HL-60/S4 (cell line): ENCODE results near the gene SPTBN2.
"Not testable (repeated sequence)": the region's sequence is repeated elsewhere in the genome, so short reads cannot be mapped to it uniquely, and the experiment has no call there.

Experiments
- in situ Hi-C: fragments of 300-500 bp; cut with MboI; formaldehyde crosslinking; loops from 2 replicates; pipeline ENCODE4 v1.14.3; 2022; ENCODE audit warnings: low sequenced_read_pairs

SPTBN2 gene

DNA sequence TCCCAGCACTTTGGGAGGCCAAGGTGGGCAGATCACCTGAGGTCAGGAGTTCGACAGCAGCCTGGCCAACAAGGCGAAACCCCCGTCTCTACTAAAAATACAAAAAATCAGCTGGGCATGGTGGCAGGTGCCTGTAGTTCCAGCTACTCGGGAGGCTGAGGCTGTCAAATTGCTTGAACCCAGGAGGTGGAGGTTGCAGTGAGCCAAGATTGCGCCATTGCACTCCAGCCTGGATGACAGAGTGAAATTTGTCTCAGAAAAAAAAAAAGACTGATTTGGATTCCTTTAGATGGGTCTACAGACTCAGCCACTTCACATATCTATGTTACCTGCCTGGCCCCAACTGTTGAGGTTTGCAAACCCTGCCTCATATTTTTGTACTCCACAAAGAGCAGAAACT is 4.8 kb downstream of the SPTBN2 start:
- in situ Hi-C loops, result not testable (repeated sequence)

DNA sequence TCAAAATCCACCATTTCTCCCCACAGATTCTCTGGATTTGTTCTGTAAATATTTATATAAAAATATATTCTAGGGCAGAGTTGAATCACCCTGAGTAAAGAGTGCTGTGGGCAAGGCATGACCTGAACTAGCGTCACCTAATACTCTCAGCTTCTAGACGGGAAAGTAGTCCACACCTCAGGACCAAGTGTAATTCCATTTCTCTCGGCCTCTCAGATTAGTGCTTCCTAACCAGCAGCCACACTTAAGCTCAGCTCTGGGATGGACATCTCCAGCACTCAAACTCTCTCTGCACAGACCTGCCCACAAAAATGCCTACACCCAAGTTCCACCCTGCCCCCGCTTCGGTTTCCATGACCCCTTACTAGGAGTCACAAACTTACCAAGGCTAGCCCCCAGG is 5.3 kb downstream of the SPTBN2 start:
- in situ Hi-C loops, result no loop called here

DNA sequence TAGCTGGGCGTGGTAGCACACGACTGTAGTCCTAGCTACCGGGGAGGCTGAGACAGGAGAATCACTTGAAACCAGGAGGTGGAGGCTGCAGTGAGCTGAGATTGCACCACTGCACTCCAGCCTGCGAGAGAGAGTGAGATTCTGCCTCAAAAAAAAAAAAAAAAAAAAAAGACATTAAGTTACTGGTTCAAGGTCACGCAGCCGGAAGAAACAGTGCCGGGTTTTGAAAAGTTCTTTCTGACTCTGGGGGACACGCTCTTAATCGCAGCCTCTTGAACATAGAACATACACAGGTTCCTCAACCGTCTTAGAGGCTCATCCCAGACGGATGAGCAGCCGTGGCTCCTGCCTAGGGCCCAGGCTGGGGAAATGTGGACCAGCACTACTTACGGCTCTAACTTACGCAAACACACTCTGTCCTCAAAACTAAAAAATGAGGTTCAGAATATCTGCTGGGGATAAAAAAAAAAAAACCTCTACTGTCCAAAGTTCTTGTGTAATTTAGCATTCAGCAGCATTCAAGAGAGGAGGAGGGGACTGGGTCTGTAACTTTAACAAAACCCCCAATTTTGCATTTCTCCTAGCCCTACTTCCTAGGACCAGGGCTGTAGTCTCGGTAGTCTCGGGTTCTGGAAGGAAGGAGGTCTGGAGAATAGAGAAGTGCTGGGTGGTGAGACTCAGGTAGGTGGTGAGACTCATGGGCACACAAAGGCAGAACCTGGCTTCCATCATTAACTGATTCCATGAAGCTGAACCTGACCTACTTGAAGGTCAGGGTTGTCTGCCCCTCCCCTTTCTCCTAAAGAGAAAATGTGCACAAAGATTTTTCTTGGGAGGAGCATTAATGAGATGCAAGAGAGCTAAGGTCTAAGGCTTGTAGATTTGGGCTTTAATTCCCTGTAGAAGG is 6.0 kb downstream of the SPTBN2 start:
- in situ Hi-C loops, result no loop called here

DNA sequence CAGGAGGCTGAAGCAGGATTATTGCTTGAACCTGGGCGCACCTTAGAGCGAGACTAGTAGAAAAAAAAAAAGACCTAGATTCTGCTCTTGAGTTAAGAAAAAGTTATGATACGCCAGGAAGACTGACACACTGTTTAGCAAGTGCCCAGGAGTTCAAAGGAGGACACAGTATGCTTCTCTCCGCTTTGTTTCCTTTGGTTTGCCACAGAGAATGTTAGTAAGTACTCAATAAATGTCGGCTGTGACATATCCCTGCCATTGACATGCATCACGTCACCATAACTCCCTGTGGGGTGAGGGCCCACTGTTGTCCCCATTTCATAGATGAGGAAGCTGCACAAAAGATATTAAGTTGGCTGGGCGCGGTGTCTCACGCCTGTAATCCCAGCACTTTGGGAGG is 7.1 kb downstream of the SPTBN2 start:
- in situ Hi-C loops, result no loop called here

DNA sequence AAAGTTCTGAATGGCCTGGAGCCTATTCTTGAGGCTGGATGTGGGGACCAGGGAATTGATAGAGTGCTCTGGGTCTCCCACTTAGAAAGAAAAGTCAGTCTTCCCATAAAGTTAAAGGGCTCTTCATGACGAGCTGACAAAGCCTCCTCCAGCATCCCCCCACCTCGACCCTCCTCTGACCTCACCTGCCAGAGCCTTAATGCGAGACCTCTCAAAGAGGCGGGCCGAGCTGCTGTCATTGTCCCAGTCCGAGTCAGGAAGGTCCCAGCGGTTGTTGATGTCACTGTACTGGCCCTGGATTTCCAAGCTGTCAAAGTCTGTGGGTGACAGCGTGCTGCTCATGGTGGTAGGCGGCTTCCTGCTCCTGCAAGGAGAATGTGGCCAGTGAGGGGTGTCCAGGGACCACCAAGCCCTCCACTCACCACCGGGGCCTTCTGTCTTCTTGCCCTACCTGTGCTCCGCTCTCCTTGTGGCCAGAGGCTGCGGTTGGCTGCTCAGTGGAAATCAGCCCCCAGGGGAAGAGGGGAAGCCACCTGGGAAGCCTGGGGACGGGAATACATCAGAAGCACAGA is 8.0 kb downstream of the SPTBN2 start:
- in situ Hi-C loops, result no loop called here

DNA sequence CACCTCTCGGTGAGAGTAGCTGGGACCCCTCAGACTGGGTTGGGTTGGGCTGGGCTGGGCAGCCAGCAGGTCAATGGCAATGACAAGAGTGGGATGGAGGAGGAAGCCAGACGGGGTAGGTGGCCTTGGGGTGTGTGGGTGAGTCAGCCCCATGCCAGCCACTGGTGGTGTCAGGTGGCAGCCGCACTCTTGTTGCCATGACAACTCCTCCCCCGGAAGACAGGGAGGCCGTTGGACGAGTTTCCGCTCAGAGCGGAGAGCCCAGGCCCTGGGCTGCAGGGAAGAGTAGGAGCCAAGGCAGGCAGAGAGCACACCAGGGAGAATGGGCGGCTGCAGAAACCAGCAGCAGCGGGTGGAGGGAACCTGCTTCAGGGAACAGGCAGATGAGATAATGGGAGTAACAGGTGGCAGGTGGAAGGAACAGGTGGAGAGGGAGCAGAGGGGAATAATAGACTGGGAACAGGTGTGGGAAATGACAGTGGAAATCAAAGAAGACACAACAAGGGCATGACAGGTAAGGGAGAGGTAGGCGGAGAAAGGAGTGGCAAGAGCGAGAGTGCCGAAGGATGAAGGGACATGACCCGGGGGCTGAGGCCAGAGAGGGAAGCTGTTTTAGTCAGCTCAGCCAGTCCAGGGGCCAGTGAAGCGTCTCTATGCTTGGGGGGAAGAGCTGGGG is 8.7 kb downstream of the SPTBN2 start:
- in situ Hi-C loops, result no loop called here

DNA sequence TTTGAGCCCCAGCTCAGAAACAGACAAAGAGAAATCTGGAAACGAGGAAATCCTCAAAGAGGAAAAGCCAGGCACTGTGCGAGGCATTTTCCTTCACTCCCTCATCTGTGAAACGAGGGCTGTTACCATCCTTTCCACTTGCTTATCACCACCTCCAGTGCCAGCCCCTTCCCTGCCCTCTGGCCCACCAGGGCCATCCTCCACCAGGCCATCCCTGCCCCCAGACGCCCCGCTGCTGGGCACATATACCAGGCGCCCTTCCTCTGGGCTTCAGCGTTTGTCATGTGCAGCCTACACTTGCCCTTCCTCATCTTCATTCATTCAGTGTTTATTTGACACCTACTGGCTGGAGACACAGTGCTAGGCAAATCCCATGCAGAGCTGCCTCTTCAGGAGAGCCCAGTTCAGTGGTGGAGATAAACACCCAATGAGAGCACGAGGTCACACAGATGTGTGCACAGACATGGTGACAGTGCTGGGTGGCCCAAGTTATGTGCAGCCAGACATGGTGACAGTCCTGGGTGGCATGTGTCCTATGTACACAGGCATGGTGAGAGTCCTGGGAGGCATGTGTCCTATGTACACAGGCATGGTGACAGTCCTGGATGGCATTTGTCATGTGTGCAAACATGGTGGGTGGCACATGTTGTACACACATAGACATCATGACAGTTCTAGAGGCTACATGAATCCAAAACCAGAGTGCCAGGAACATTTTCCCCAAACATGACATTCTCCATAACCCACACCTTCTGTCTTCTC is 9.7 kb downstream of the SPTBN2 start:
- in situ Hi-C loops, result no loop called here

DNA sequence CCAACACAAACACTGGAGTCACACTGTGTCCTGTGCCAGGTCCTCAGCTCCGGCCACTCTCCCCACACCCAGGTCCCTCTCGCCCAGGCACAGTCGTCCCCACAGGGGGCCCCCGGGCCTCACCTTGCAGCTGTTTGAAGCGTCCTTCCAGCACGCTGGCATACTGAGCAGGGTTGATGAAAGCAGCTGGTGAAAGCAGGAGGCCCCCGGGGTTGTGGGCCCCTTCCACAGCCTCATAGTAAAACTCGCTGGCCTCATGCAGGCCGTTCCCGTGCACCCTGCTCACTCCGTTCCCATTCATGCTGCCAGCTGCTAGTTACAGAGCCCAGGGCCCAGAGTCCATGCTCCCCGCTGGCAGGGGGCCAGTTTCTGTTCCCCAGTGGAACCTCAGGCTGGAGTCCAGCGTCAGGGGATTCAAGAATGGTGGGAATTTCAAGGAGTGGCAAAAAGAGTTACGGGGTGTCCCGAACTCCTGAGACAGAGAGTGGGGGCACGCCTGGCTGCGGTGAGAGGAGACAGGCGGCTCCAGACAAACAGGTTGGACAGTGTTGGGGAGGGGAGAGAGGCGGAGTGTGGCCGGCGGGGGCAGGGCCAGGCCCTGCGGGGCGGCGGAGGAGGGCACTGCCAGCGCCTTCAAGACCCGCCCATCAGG is 10.6 kb downstream of the SPTBN2 start:
- in situ Hi-C loops, result no loop called here

DNA sequence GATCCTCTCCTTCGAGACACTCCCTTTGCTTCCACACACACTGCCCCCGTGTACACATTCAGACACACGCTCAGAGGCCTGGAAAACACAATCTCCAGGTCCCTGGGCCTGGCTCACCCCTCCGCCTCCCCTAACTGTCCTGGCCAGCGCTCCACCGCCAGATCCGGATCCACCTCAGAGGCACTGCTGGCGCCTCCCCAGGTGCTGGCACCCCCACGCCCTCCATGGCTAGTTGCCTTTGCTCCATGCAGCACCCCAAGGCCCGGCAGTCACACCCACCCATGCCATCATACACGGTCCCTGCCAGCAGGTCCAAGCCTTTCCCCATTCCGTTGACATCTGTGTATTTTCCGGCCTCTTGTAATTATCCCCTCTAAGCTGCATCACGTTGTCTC is 11.1 kb downstream of the SPTBN2 start:
- in situ Hi-C loops, result no loop called here

DNA sequence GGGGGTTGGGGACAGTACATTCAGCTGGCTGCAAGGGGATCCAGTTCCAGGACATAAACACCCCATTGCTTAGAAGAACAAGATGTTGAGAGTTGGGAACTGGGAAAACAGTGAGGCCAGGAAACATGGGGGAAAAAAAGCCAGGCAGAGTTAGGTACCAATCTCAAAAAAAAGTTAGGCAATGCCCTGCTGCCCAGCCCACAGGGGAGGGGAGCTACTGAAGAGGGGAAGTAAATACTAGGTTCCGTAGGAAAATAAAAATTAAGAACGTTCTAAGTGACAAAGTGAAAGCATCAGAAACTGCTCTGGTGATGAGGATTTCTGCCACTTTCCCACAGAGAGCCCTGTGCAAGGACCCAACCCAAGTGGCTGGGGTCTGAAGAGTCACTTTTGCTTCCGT is 12.0 kb downstream of the SPTBN2 start:
- in situ Hi-C loops, result no loop called here

DNA sequence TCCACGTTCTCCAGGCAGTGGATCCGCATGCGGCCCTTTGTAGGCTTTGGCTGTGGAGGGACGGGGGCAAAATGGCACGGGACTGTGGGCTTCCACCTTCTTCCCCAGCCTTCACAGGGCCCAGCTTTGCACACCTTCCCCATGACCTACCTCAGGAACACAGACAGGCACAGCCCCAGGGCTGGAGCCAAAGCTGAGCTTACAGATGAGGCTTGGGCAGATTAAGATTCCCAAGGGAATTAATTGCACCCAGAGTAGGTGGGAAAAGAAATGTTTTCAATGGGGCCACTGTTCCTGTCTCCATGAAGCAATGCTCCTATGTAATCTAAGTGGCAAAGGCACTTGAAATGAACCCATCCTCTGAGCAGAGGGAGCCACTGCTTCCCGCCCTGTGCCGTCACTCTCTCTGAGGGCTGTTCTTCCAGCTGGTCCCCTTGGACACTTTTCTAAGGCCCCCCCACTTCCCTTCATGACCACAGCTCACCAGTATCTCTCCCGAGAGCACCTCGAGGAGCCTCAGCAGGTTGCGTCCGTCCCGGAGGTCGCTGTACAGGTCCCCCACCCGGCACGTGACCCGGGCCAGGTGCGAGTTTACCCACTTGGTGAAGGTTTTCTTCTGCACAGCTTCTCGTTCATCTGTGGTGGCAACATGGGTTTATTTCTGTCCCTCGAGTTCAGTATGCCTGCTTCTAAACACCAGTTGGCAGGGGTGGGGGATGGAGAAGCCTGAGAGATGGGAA is 13.5 kb downstream of the SPTBN2 start:
- in situ Hi-C loops, result no loop called here

DNA sequence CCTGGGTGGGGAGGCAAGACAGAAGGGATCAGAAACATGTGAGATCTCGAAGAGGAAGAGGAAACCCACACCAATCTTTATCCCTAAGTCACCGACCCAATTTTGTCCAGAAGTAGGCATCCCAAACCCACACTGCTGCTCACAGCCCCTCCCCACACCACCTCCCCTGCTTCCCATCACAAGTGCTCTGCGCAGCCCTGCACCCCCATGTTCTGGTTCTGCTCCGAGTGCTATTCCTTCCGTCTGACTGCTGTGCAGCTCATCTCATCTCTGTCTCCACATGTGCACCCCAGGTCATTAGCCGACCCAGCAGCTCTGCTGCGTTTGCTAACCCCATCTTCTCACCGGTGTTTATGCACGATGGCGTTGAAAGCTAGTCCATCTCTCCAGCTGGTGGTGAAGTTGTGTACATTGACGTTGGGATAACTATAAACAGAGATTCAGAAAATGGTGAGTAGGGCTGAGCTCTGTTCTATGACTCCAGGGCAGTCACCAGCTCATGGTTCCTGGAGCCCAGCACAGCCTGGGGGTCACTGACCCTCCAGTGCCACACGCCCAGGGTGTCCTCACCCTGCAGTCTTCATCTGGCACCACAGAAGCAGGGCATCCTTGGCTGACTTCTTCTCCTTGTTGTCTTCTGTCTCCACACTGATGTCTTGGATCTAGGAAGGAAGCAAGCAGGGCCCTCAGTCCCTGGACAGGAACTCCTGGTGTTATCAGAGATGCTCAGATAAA is 15.1 kb downstream of the SPTBN2 start:
- in situ Hi-C loops, result no loop called here

DNA sequence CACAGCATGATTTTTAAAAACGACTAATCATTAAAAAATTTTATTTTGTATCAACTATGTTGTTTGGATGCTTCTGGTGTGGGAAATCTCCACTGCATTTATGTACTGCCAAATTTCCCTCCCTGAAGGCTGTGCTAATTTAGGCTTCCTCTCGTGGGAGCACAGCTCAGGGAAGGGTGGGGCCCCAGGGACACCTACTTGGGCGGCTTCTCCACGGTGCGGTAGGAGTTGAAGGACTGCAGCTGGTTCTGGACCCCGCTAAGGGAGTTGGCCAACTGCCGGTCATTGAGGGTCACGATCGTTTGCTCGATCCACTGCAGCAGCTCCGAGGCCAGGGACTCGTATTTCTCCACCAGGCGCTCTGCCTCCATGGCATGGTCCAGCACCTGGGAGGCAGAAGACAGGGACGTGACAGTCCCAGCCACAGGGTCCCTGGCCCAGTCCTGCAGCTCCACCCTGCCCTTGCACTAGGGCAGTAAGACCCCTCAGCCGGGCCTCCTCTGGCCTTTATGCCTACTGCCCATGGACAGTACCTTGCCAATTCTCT is 18.6 kb downstream of the SPTBN2 start:
- in situ Hi-C loops, result no loop called here

DNA sequence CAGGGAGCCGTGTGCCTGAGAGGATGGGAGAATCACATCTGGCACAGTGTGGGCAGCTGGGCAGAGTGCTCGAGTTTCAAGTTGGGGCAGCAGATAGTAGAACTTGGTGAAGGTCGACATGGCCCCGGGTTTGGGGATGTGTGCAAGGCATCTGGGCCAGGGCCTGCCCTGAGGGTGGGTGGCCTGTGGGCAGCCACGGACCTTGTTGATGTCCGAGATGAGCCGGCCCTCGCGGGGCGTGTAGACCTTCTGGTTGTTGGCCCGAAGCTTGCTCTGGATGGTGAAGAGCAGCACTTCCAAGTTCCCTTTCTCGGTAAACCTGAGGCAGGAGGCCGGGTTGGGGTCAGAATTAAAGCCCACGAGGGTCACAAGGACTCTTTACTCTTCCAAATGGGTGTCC is 20.3 kb downstream of the SPTBN2 start:
- in situ Hi-C loops, result no loop called here

DNA sequence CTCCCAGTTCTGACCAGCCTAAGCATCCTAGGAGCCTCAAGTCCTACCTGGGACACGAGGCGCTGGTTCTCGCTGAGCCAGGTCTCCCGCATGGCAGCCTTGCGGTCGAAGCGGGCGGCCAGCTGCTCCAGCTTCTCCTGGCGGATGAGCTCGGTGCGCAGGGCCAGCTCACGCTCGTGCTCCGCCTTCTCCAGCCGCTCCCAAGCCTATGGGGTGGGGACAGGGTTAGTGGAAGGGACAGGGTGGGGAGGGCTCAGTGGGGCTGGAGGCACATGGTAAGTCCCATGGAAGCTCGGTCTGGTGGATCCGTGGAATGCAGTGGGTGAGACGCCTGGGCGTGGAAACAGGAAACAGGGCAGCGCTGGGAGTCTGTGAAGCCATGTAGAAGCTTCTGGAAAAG is 20.9 kb downstream of the SPTBN2 start:
- in situ Hi-C loops, result no loop called here

DNA sequence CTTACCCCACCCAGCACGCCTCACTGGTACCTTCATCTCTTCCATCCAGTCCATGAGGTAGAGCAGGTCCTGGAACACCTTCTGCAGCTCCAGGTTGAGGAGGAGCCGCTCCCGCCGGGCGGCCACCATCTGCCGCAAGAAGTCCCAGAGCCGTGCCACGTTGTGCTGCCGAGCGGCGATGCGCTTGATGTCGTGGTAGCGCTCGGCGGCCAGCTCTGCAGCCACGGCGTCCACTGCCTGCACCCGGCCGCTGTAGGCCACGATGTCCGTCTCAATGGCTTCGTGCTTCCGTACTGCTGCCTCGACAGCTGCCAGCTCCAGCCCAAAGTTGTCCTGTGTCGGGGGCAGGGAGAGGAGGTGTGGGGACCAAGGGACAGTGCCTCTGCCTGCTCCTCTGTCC is 21.5 kb downstream of the SPTBN2 start:
- in situ Hi-C loops, result no loop called here

DNA sequence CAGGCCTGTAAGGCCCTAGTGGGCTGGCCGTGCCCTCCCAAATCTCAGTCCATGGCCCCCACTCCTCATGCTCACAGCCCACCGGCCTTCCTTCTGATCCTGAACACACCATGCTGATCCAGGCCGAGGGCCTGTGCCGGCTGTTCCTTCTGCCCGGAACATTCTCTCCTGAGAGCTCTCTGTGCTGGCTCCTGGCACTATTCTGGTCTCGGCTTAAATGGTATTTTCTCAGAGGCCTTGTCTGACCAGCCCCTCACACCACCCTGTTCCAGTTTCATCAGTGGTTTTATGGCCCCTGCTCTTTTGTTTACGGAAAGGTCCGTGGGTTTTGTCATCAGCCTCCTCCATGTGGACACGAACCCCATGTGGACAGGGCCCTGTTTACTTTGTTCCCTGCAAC is 22.0 kb downstream of the SPTBN2 start:
- in situ Hi-C loops, result no loop called here

DNA sequence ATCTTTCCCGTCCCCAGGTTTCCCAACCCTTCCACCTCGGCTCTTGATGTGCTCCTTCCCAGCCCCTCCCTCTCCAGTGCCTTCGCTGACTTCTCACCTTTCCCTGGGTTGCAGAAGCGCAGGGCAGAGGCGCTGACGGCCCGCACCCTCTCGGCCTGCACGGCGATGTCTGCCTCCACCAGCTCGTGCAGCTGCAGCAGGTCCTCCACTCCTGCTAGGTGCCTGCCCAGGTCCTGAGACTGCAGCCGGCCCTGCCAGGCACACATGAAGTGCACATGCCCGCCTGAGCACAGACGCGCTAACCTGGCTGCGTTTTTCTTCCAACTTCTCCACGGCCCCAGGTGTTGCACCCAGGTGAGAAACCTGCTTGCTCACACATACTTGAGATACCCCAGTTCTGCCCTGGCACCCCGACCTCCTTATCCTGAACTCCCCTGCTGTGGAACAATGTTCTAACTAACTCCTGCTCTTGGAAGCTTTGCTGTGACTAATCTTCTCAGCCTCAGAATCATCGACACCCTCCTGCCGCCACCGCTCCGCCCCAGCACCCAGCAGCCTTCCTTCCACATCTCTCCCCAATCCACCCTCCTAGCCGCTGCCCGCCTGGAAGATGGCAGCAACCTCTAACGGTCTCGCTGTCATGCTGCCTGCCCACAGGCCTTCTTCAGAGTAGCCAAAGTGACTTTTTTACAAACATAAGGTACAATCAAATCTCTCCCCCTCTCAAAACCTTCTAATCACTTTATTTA is 23.3 kb downstream of the SPTBN2 start:
- in situ Hi-C loops, result no loop called here
